ENCODE results near the gene SOBP.
A peak's percentile ranks its signal among the peaks of the same experiment; 100 is the strongest.

SOBP gene

DNA sequence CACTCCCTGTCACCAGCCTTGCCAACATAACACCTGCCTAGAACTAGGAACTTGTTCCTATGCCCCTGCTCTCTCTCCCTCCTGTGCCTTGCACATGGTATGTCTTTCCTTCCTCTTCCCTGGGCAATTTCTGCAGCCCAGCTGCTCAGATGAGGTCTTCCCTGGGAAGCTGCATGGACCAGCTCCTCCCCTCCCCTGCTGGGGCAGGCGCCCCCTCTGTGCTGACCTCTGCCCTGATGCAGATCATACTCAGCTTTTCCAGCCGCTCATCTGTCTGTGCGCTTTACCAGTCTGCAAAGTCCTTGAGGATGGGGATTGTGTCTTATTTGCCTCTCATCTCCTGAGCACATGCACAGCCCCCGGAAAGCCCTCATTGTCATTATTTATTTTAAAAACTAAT is 172.4 kb downstream of the SOBP start (continued):
- TF ChIP-seq ZNF561 (tag by site-specific recombination; IDR thresholded peaks at IDR 0.05; ENCODE audit: borderline replicate concordance), result no peak
- TF ChIP-seq ZNF747 (tag by site-specific recombination; IDR thresholded peaks at IDR 0.05), result no peak
- TF ChIP-seq GLIS1 (tag by site-specific recombination; IDR thresholded peaks at IDR 0.05), result peak; percentile 59

DNA sequence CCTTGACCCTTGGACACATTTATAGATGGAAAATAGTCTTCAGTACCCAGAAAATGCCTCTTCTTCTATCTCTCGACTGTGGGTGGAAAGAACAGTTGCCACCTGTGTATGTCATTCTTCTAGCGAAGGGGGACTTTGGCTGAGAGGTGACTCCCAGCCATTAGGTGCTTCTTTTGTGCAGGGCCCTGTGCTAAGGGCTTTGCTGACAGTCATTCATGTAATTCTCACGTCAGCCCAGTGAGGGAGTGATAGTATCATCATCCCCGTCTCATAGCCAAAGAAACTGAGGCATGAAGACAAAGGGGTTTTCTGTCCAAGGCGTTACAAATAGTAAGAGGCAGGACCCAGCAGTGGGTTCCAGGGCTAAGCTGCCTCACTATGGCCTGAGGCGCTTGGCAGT is 173.4 kb downstream of the SOBP start:
- Histone ChIP-seq H3K27ac (ENCODE audit: extremely low read depth, low read depth, low read length) (no peak overlapping the region; the same call in 1 of the 2 replicates), H3K9me3 (ENCODE audit: control insufficient read depth, insufficient read depth, low read depth, low read length) (no peaks in the 10 kb centered on the region), H3K4me1 (ENCODE audit: control insufficient read depth, insufficient read depth, low read length) (peaks cover 39% of the 10 kb centered on the region), H3K36me3 (ENCODE audit: control insufficient read depth in 2 of 2, insufficient read depth in 1 of 2, low read length in 2 of 2) (peaks cover 0 to 3% of the 10 kb centered on the region in 2 experiments; a peak in 1 of 3 replicates), H3K4me3 (ENCODE audit: low read depth, low read length) (no peak overlapping the region)
- no peak for TF ChIP-seq ZNF558 (tag by site-specific recombination; IDR thresholded peaks at IDR 0.05)
- TF ChIP-seq ZNF394 (tag by site-specific recombination; IDR thresholded peaks at IDR 0.05; ENCODE audit: borderline replicate concordance), result no peak
- TF ChIP-seq ZNF140 (tag by site-specific recombination; IDR thresholded peaks at IDR 0.05), result no peak
- TF ChIP-seq, protein P1, sequence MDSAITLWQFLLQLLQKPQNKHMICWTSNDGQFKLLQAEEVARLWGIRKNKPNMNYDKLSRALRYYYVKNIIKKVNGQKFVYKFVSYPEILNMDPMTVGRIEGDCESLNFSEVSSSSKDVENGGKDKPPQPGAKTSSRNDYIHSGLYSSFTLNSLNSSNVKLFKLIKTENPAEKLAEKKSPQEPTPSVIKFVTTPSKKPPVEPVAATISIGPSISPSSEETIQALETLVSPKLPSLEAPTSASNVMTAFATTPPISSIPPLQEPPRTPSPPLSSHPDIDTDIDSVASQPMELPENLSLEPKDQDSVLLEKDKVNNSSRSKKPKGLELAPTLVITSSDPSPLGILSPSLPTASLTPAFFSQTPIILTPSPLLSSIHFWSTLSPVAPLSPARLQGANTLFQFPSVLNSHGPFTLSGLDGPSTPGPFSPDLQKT (IDR thresholded peaks at IDR 0.05; ENCODE audit: borderline replicate concordance, low read depth, low read length), result no peak
- TF ChIP-seq, protein P2, sequence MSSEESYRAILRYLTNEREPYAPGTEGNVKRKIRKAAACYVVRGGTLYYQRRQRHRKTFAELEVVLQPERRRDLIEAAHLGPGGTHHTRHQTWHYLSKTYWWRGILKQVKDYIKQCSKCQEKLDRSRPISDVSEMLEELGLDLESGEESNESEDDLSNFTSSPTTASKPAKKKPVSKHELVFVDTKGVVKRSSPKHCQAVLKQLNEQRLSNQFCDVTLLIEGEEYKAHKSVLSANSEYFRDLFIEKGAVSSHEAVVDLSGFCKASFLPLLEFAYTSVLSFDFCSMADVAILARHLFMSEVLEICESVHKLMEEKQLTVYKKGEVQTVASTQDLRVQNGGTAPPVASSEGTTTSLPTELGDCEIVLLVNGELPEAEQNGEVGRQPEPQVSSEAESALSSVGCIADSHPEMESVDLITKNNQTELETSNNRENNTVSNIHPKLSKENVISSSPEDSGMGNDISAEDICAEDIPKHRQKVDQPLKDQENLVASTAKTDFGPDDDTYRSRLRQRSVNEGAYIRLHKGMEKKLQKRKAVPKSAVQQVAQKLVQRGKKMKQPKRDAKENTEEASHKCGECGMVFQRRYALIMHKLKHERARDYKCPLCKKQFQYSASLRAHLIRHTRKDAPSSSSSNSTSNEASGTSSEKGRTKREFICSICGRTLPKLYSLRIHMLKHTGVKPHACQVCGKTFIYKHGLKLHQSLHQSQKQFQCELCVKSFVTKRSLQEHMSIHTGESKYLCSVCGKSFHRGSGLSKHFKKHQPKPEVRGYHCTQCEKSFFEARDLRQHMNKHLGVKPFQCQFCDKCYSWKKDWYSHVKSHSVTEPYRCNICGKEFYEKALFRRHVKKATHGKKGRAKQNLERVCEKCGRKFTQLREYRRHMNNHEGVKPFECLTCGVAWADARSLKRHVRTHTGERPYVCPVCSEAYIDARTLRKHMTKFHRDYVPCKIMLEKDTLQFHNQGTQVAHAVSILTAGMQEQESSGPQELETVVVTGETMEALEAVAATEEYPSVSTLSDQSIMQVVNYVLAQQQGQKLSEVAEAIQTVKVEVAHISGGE (tag by site-specific recombination; conservative IDR thresholded peaks at IDR 0.05; ENCODE audit: low read depth), result no peak
- TF ChIP-seq ZNF792 (tag by site-specific recombination; IDR thresholded peaks at IDR 0.05), result no peak
- TF ChIP-seq ZNF157 (tag by site-specific recombination; IDR thresholded peaks at IDR 0.05), result no peak
- CTCF ChIA-PET, result interaction anchor here (0.6 to 1.8 kb wide), 3 partner anchors 8 to 12 kb away, joined by 3 to 8 read pairs (median 4); no protein-coding TSS in a partner anchor
- POLR2A ChIA-PET, result no interaction called here

DNA sequence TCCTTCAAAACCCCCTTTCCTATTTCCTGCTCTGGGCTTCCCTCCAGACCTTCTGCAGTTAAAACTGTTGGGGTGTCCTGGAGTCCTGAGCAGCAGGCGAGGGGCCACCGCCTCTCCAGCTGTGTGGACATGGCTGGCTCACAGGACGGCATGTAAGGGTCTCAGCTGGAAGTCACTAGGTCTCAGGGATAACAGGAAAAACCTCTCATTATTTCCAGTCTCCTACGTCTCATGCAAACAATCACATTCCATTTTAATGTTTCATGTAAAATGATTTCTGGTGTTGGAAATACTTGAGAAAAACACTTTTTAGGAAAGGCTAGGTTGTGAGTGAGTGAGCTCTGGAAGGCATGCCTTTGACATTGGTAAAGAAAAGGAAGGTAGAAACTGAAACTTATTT is 175.5 kb downstream of the SOBP start:
- Histone ChIP-seq H3K4me3 (ENCODE audit: low read depth, low read length) (no peak overlapping the region), H3K4me1 (ENCODE audit: control insufficient read depth, insufficient read depth, low read length) (peaks cover 31% of the 10 kb centered on the region), H3K9me3 (ENCODE audit: control insufficient read depth, insufficient read depth, low read depth, low read length) (no peaks in the 10 kb centered on the region), H3K27ac (ENCODE audit: extremely low read depth, low read depth, low read length) (peak overlapping the region; percentile 94; the same call in 1 of the 2 replicates), H3K36me3 (ENCODE audit: control insufficient read depth in 2 of 2, insufficient read depth in 1 of 2, low read length in 2 of 2) (peaks cover 0 to under 1% of the 10 kb centered on the region in 2 experiments; a peak in 1 of 3 replicates)
- TF ChIP-seq ZSCAN30 (tag by site-specific recombination; IDR thresholded peaks at IDR 0.05), result no peak
- TF ChIP-seq, protein P3, sequence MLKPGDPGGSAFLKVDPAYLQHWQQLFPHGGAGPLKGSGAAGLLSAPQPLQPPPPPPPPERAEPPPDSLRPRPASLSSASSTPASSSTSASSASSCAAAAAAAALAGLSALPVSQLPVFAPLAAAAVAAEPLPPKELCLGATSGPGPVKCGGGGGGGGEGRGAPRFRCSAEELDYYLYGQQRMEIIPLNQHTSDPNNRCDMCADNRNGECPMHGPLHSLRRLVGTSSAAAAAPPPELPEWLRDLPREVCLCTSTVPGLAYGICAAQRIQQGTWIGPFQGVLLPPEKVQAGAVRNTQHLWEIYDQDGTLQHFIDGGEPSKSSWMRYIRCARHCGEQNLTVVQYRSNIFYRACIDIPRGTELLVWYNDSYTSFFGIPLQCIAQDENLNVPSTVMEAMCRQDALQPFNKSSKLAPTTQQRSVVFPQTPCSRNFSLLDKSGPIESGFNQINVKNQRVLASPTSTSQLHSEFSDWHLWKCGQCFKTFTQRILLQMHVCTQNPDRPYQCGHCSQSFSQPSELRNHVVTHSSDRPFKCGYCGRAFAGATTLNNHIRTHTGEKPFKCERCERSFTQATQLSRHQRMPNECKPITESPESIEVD (tag by site-specific recombination; IDR thresholded peaks at IDR 0.05), result peak; percentile 61
- TF ChIP-seq, protein P4, sequence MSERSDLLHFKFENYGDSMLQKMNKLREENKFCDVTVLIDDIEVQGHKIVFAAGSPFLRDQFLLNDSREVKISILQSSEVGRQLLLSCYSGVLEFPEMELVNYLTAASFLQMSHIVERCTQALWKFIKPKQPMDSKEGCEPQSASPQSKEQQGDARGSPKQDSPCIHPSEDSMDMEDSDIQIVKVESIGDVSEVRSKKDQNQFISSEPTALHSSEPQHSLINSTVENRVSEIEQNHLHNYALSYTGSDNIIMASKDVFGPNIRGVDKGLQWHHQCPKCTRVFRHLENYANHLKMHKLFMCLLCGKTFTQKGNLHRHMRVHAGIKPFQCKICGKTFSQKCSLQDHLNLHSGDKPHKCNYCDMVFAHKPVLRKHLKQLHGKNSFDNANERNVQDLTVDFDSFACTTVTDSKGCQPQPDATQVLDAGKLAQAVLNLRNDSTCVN (tag by site-specific recombination; optimal IDR thresholded peaks at IDR 0.05), result no peak
- peak; percentile 96 for TF ChIP-seq ZIC2 (tag by site-specific recombination; IDR thresholded peaks at IDR 0.05)
- CTCF ChIA-PET, result interaction anchor here (1.0 to 2.1 kb wide), 6 partner anchors 9 to 347 kb away, joined by 3 to 14 read pairs (median 5); no protein-coding TSS in a partner anchor
- POLR2A ChIA-PET, result interaction anchor here (0.6 to 1.7 kb wide), 6 partner anchors 173 to 1147 kb away, joined by 3 to 8 read pairs (median 4); partner anchors contain the start of genes PDSS2 and SOBP

All from HEK293 (cell line).